ENCODE data around the gene INTU. TPM values are rescaled to one million over a fixed set of nuclear protein-coding genes. Genes with fewer than 3 reads are reported as not detected.

The INTU gene
- total RNA-seq, 8 experiments from 2014 or later: 5.2 to 21.5 (median 13.0) TPM

DNA sequence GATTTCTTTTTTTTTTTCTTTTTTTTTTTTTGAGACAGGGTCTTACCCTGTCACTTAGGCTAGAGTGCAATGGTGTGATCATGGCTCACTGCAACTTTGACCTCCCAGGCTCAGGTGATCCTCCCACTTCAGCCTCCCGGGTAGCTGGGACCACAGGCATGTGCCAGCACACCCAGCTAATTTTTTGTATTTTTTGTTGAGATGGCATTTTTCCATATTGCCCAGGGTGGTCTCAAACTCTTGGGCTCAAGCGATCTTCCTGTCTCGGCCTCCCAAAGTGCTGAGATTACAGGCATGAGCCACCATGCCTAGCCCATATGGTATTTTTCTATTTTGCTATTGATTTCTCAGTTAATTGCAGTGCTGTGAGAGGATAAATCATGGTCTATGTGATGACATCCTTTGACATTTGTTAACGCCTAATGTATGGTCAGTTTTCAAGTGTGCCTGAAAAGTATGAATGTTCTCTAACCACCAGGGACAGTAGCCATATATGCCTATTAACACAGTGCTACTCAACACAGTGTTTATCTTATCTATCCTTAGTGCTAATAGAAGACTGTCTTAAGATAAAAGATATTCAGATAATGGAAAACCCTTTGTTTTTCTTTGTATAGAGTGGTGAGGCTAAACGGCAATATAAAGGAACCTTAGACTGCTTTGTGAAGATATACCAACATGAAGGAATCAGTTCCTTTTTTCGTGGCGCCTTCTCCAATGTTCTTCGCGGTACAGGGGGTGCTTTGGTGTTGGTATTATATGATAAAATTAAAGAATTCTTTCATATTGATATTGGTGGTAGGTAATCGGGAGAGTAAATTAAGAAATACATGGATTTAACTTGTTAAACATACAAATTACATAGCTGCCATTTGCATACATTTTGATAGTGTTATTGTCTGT is 140.3 kb downstream of the INTU start:
- 68 to 99% (median 90%) methylated on average over 4 to 10 of the region's 10 CpGs for WGBS, 10 experiments
- ATAC-seq (replicated peaks in 6 of 8): no peak

GRCh38 chr4:127775843-127776242 is 143.1 kb downstream of the INTU start:
- no peak for ATAC-seq (replicated peaks in 6 of 8)
- no peaks in the 10 kb centered on the region for H3K4me1 ChIP-seq (replicated peaks in 1 of 2)
- H3K4me3 ChIP-seq: no peak overlapping the region
- H3K27ac ChIP-seq: no peak overlapping the region
- in situ Hi-C loops (cut with MboI; ENCODE audit: low pct_unique_long_range_greater_than_20kb in 2 of 9, low sequenced_read_pairs in 9 of 9, unreplicated experiment in 9 of 9): no loop called here
- WGBS, 10 experiments: 45 to 100% (median 100%) methylated on average over 1 to 4 of the region's 4 CpGs; no CpG with 5 or more reads in 3 of the 10 experiments

More for the DNA sequence above, 140.3 kb downstream of the INTU start:
- H3K27ac ChIP-seq: no peak overlapping the region
- in situ Hi-C loops (cut with MboI; ENCODE audit: low pct_unique_long_range_greater_than_20kb in 2 of 9, low sequenced_read_pairs in 9 of 9, unreplicated experiment in 9 of 9): no loop called here
- H3K4me3 ChIP-seq: no peak overlapping the region
- H3K4me1 ChIP-seq (replicated peaks in 1 of 2): no peaks in the 10 kb centered on the region

Other genes starting within 250 kb of the INTU start
- gene SLC25A31, start 97.4 kb downstream of the INTU start, total RNA-seq: not detected
- 10 to 100 TPM; 15.7 to 41.1 (median 27.8) TPM for gene HSPA4L, start 149.4 kb downstream of the INTU start, total RNA-seq
- gene PLK4, start 247.9 kb downstream of the INTU start, total RNA-seq: 10 to 100 TPM in 3 of 8 experiments, 1 to 10 TPM in 4, not detected in 1; 1.6 to 19.7 (median 3.6) TPM

Measured in motor neuron (in vitro differentiated cells).